ENCODE results near the gene NCK2.
A peak's percentile ranks its signal among the peaks of the same experiment; 100 is the strongest.

The NCK2 gene

GRCh38 chr2:105794926-105795574 is 50.3 kb downstream of the NCK2 start:
- no peak for DNase-seq

- DNase-seq: no peak
These were observed 50.8 kb downstream of the NCK2 start for GRCh38 chr2:105795575-105795934.

GRCh38 chr2:105796131-105796638 is 51.5 kb downstream of the NCK2 start:
- DNase-seq: no peak

GRCh38 chr2:105796791-105797190 is 52.1 kb downstream of the NCK2 start:
- DNase-seq: peak in 2 of 3 donors; percentile 28 to 30

GRCh38 chr2:105797298-105797819 is 52.6 kb downstream of the NCK2 start:
- peak; percentile 30 to 44 (median 40) for DNase-seq

- peak in 2 of 3 donors; percentile 22 to 30 for DNase-seq
These were observed 53.9 kb downstream of the NCK2 start for GRCh38 chr2:105798595-105798994.

GRCh38 chr2:105800036-105800713 is 55.5 kb downstream of the NCK2 start:
- DNase-seq: peak; percentile 52 to 72 (median 55)

GRCh38 chr2:105800953-105801635 is 56.4 kb downstream of the NCK2 start:
- DNase-seq: no peak

- no peak for DNase-seq
These were observed 57.2 kb downstream of the NCK2 start for GRCh38 chr2:105801961-105802360.

- peak; percentile 69 to 85 (median 84) for DNase-seq
These were observed 57.9 kb downstream of the NCK2 start for GRCh38 chr2:105802587-105802986.

- DNase-seq: no peak
These were observed 58.6 kb downstream of the NCK2 start for GRCh38 chr2:105803337-105803736.

- no peak for DNase-seq
These were observed 59.1 kb downstream of the NCK2 start for GRCh38 chr2:105803773-105804172.

- no peak for DNase-seq
These were observed 59.6 kb downstream of the NCK2 start for GRCh38 chr2:105804266-105804665.

- no peak for DNase-seq
These were observed 62.3 kb downstream of the NCK2 start for GRCh38 chr2:105806996-105807395.

GRCh38 chr2:105808423-105809096 is 63.8 kb downstream of the NCK2 start:
- DNase-seq: no peak

- DNase-seq: peak; percentile 53 to 70 (median 58)
These were observed 64.4 kb downstream of the NCK2 start for GRCh38 chr2:105809097-105809473.

- DNase-seq: no peak
These were observed 65.0 kb downstream of the NCK2 start for GRCh38 chr2:105809723-105810122.

GRCh38 chr2:105812180-105813044 is 67.7 kb downstream of the NCK2 start:
- DNase-seq: no peak

GRCh38 chr2:105813045-105813315 is 68.3 kb downstream of the NCK2 start:
- DNase-seq: no peak

GRCh38 chr2:105813405-105813804 is 68.7 kb downstream of the NCK2 start:
- DNase-seq: no peak

GRCh38 chr2:105814291-105814940 is 69.7 kb downstream of the NCK2 start:
- DNase-seq: no peak

GRCh38 chr2:105815401-105815800 is 70.7 kb downstream of the NCK2 start:
- DNase-seq: no peak
